CD4-positive, alpha-beta T cell (primary cell): ENCODE results near the gene C7orf57. TPM values are rescaled to one million over a fixed set of nuclear protein-coding genes. Genes with fewer than 3 reads are reported as not detected.
A peak's percentile ranks its signal among the peaks of the same experiment; 100 is the strongest.

Source experiments
- ATAC-seq: fragments of 200-7000 bp; cut with Tn5 transposase; one replicate; pipeline ENCODE4 v1.10.0; 2022; ENCODE audit warnings: mild to moderate bottlenecking; ENCODE audit not compliant: poor library complexity
- CTCF ChIA-PET: fragments of 350-600 bp; sonication (Branson Sonifier 250); formaldehyde crosslinking; loops from one replicate; lab custom pipeline; 2021; ENCODE audit warnings: antibody characterized with exemption, inconsistent platforms; lab: Charles Lee
- POLR2A ChIA-PET: fragments of 350-600 bp; sonication (Branson Sonifier 250); formaldehyde crosslinking; loops from one replicate; lab custom pipeline; 2021; ENCODE audit warnings: antibody characterized with exemption, inconsistent platforms; lab: Charles Lee
- DNase-seq, 14 experiments: peaks; one replicate each; pipeline ENCODE4 v3.0.0-alpha.2; 2013 to 2020; ENCODE audit warnings: mixed read lengths in 2 of 14
- H3K27ac ChIP-seq, 2 donors: one replicate each; pipeline versions ENCODE4 v1.5.1 to v1.7.0; 2013; ENCODE audit warnings: low read length in 2 of 2, low read depth in 1 of 2, mild to moderate bottlenecking in 1 of 2
- H3K27me3 ChIP-seq, 2 experiments: 1 replicate in 1 of 2; 2 replicates in 1 of 2; pipeline versions ENCODE4 v1.6.1 to v1.7.0; 2013; ENCODE audit warnings: low read length in 2 of 2, control low read depth in 1 of 2, mild to moderate bottlenecking in 1 of 2, moderate library complexity in 1 of 2; ENCODE audit not compliant: insufficient read depth in 2 of 2, control insufficient read depth in 1 of 2
- H3K36me3 ChIP-seq: one replicate; pipeline ENCODE4 v1.6.1; 2013; ENCODE audit warnings: low read length, control low read depth; ENCODE audit not compliant: insufficient read depth
- H3K4me1 ChIP-seq: one replicate; pipeline ENCODE4 v1.6.1; 2013; ENCODE audit warnings: low read length, control low read depth; ENCODE audit not compliant: insufficient read depth
- H3K4me3 ChIP-seq: one replicate; pipeline ENCODE4 v1.5.1; 2013; ENCODE audit warnings: mild to moderate bottlenecking, low read length, moderate library complexity
- H3K9me3 ChIP-seq, 2 experiments: 1 replicate in 1 of 2; 2 replicates in 1 of 2; pipeline versions ENCODE4 v1.6.1 to v1.7.0; 2013; ENCODE audit warnings: low read length in 2 of 2, mild to moderate bottlenecking in 2 of 2, control low read depth in 1 of 2, moderate library complexity in 1 of 2; ENCODE audit not compliant: control insufficient read depth in 1 of 2, insufficient read depth in 1 of 2
- H3K27ac Mint-ChIP-seq: one replicate; pipeline ENCODE4 v1.8.0; 2020; ENCODE audit warnings: mixed read lengths
- H3K27me3 Mint-ChIP-seq: one replicate; pipeline ENCODE4 v1.8.0; 2021; ENCODE audit warnings: mixed read lengths
- H3K36me3 Mint-ChIP-seq: one replicate; pipeline ENCODE4 v1.8.0; 2021; ENCODE audit warnings: low read depth, mixed read lengths
- H3K4me1 Mint-ChIP-seq: one replicate; pipeline ENCODE4 v1.8.0; 2021; ENCODE audit warnings: low read depth, mixed read lengths
- H3K4me3 Mint-ChIP-seq: one replicate; pipeline ENCODE4 v1.8.0; 2020; ENCODE audit warnings: mild to moderate bottlenecking, mixed read lengths
- H3K9me3 Mint-ChIP-seq: one replicate; pipeline ENCODE4 v1.8.0; 2020; ENCODE audit warnings: mixed read lengths
- CTCF ChIP-seq: fragments of 200-600 bp; IDR thresholded peaks from one replicate; pipeline ENCODE4 v1.8.0; 2022; ENCODE audit warnings: antibody characterized with exemption, mild to moderate bottlenecking
- intact Hi-C, 2 experiments: fragments of 100-400 bp; cut with DNase I in 1 of 2; cut with micrococcal nuclease in 1 of 2; formaldehyde crosslinking; loops; one replicate each; pipeline versions ENCODE4 v1.15.1 to v1.9.0; 2023 to 2025; cut with DNase I, micrococcal nuclease
- total RNA-seq, 174 experiments: library from RNA in 2 of 174; stranded (reverse) in 2 of 174; gene quantifications; one replicate each; pipeline ENCODE4 v1.2.3 and lab custom pipeline; 2021 to 2026

C7orf57 gene
- total RNA-seq, 2 experiments from 2014 or later = 0.56 TPM; not detected in 1

GRCh38 chr7:48090095-48090805, 54.9 kb downstream of the C7orf57 start:
- Histone ChIP-seq H3K27ac (peak overlapping the region in 1 of 2 donors; percentile 16), H3K4me3 (peak overlapping the region; percentile 82), H3K27me3 (no peaks in the 10 kb centered on the region), H3K4me1 (peaks cover 84% of the 10 kb centered on the region), H3K36me3 (peaks cover 48% of the 10 kb centered on the region), H3K9me3 (no peaks in the 10 kb centered on the region)
- H3K27ac Mint-ChIP-seq = peak overlapping the region; percentile 96
- CTCF ChIA-PET = interaction anchor here (1.4 to 3.7 kb wide), 2 partner anchors 20 to 99 kb away, joined by 5 to 12 read pairs; no protein-coding TSS in a partner anchor
- peak in 2 of 14 experiments; percentile 12 to 48 for DNase-seq
- peaks cover 57% of the 10 kb centered on the region for H3K36me3 Mint-ChIP-seq
- no peak for ATAC-seq
- intact Hi-C loops = no loop called here
- no peaks in the 10 kb centered on the region for H3K27me3 Mint-ChIP-seq
- peaks cover 78% of the 10 kb centered on the region for H3K4me1 Mint-ChIP-seq
- POLR2A ChIA-PET = interaction anchor here (0.6 to 3.7 kb wide), 7 partner anchors 8 to 123 kb away, joined by 3 to 40 read pairs (median 6); no protein-coding TSS in a partner anchor
- no peaks in the 10 kb centered on the region for H3K9me3 Mint-ChIP-seq
- H3K4me3 Mint-ChIP-seq = peak overlapping the region; percentile 100
- TF ChIP-seq CTCF = no peak

- Histone ChIP-seq H3K27ac (no peak overlapping the region), H3K4me1 (peaks cover 84% of the 10 kb centered on the region), H3K9me3 (no peaks in the 10 kb centered on the region), H3K4me3 (no peak overlapping the region), H3K27me3 (no peaks in the 10 kb centered on the region), H3K36me3 (peaks cover 58% of the 10 kb centered on the region)
- ChIA-PET POLR2A (interaction anchor here (0.7 kb wide), 1 partner anchor 92 kb away, joined by 3 read pairs; no protein-coding TSS in a partner anchor), CTCF (interaction anchor here (1.4 to 3.1 kb wide), 2 partner anchors 19 to 100 kb away, joined by 5 to 10 read pairs; no protein-coding TSS in a partner anchor)
- Mint-ChIP-seq H3K27ac (peak overlapping the region; percentile 96), H3K4me3 (peak overlapping the region; percentile 100), H3K9me3 (no peaks in the 10 kb centered on the region), H3K4me1 (peaks cover 73% of the 10 kb centered on the region), H3K36me3 (peaks cover 71% of the 10 kb centered on the region), H3K27me3 (no peaks in the 10 kb centered on the region)
- ATAC-seq (no peak), DNase-seq (no peak)
- no peak for TF ChIP-seq CTCF
- intact Hi-C loops = no loop called here
Measured at GRCh38 chr7:48091506-48092433, 56.4 kb downstream of the C7orf57 start.

- TF ChIP-seq CTCF = no peak
- Histone ChIP-seq H3K27me3 (no peaks in the 10 kb centered on the region), H3K4me1 (peaks cover 89% of the 10 kb centered on the region), H3K36me3 (peaks cover 81% of the 10 kb centered on the region), H3K9me3 (no peaks in the 10 kb centered on the region), H3K4me3 (no peak overlapping the region), H3K27ac (peak overlapping the region in 1 of 2 donors; percentile 85)
- Mint-ChIP-seq H3K27me3 (no peaks in the 10 kb centered on the region), H3K9me3 (no peaks in the 10 kb centered on the region), H3K4me3 (no peak overlapping the region), H3K27ac (peak overlapping the region; percentile 97), H3K4me1 (peaks cover 79% of the 10 kb centered on the region), H3K36me3 (peaks cover 92% of the 10 kb centered on the region)
- ATAC-seq = no peak
- intact Hi-C loops = no loop called here
- CTCF ChIA-PET = interaction anchor here (2.2 kb wide), 1 partner anchor 15 kb away, joined by 11 read pairs; no protein-coding TSS in a partner anchor
- no peak for DNase-seq
- POLR2A ChIA-PET = no interaction called here
Measured at GRCh38 chr7:48094861-48095293, 59.5 kb downstream of the C7orf57 start.
